GM19239 (cell line): Measurements from ENCODE around the gene BCOR.

Experiments
- DNase-seq: peaks from one replicate; pipeline ENCODE4 v3.0.0; 2011; ENCODE audit warnings: low spot score; ENCODE audit not compliant: insufficient read length
- FAIRE-seq: peaks from 2 replicates; lab custom pipeline; 2011; peaks lifted over from hg19 to GRCh38; lab: Jason Lieb, UNC

BCOR gene

GRCh38 chrX:40100141-40100536 lies 2.4 kb upstream of the BCOR start:
- DNase-seq (no peak), FAIRE-seq (no peak)

GRCh38 chrX:40099055-40099958 lies 1.5 kb upstream of the BCOR start:
- DNase-seq = no peak
- peak; percentile 99 for FAIRE-seq

- peak; percentile 73 for FAIRE-seq
Measured at GRCh38 chrX:40098264-40099054, 701 bp upstream of the BCOR start.

GRCh38 chrX:40097141-40097503 lies 636 bp downstream of the BCOR start:
- FAIRE-seq (no peak), DNase-seq (no peak)

More at GRCh38 chrX:40098264-40099054, 701 bp upstream of the BCOR start:
- DNase-seq = no peak

- DNase-seq (no peak), FAIRE-seq (peak; percentile 94)
Measured at GRCh38 chrX:40096395-40097091, 1.2 kb downstream of the BCOR start.

- DNase-seq (no peak), FAIRE-seq (peak; percentile 55)
Measured at GRCh38 chrX:40095583-40096394, 2.0 kb downstream of the BCOR start.

GRCh38 chrX:40094900-40095582 lies 2.7 kb downstream of the BCOR start:
- peak; percentile 76 for FAIRE-seq
- DNase-seq = no peak

GRCh38 chrX:40094041-40094899 lies 3.5 kb downstream of the BCOR start:
- DNase-seq (no peak), FAIRE-seq (peak; percentile 64)

GRCh38 chrX:40093586-40093985 lies 4.2 kb downstream of the BCOR start:
- DNase-seq (no peak), FAIRE-seq (no peak)

- DNase-seq (no peak), FAIRE-seq (peak; percentile 55)
Measured at GRCh38 chrX:40092808-40093435, 4.8 kb downstream of the BCOR start.

GRCh38 chrX:40091691-40092421 lies 5.9 kb downstream of the BCOR start:
- FAIRE-seq (no peak), DNase-seq (no peak)

- no peak for DNase-seq
- no peak for FAIRE-seq
Measured at GRCh38 chrX:40090961-40091360, 6.8 kb downstream of the BCOR start.

- FAIRE-seq = no peak
- no peak for DNase-seq
Measured at GRCh38 chrX:40090050-40090804, 7.5 kb downstream of the BCOR start.

GRCh38 chrX:40088803-40089540 lies 8.8 kb downstream of the BCOR start:
- FAIRE-seq (no peak), DNase-seq (no peak)

- DNase-seq (no peak), FAIRE-seq (peak; percentile 58)
Measured at GRCh38 chrX:40088299-40088625, 9.5 kb downstream of the BCOR start.
